HG03432 (cell line): Measurements from ENCODE around the gene SIRT5.

Experiments used
- ATAC-seq: cut with Tn5 transposase; IDR thresholded peaks from one replicate; pipeline ENCODE4 v1.9.1; 2021; ENCODE audit warnings: mild to moderate bottlenecking, moderate library complexity; ENCODE audit not compliant: unreplicated experiment

Gene SIRT5

GRCh38 chr6:13629459-13630116, 55.2 kb downstream of the SIRT5 start:
- no peak for ATAC-seq

- no peak for ATAC-seq
Measured at GRCh38 chr6:13630499-13630898, 56.1 kb downstream of the SIRT5 start.

GRCh38 chr6:13633343-13633742, 58.9 kb downstream of the SIRT5 start:
- no peak for ATAC-seq

- ATAC-seq = no peak
Measured at GRCh38 chr6:13635948-13636658, 61.7 kb downstream of the SIRT5 start.

- ATAC-seq = no peak
Measured at GRCh38 chr6:13638014-13638413, 63.6 kb downstream of the SIRT5 start.

GRCh38 chr6:13638626-13639025, 64.2 kb downstream of the SIRT5 start:
- ATAC-seq = no peak

- ATAC-seq = no peak
Measured at GRCh38 chr6:13641315-13641714, 66.9 kb downstream of the SIRT5 start.

GRCh38 chr6:13643125-13643524, 68.7 kb downstream of the SIRT5 start:
- ATAC-seq = no peak

- ATAC-seq = no peak
Measured at GRCh38 chr6:13648850-13649249, 74.4 kb downstream of the SIRT5 start.

GRCh38 chr6:13649393-13649792, 75.0 kb downstream of the SIRT5 start:
- ATAC-seq = no peak

GRCh38 chr6:13653296-13653695, 78.9 kb downstream of the SIRT5 start:
- no peak for ATAC-seq

- ATAC-seq = no peak
Measured at GRCh38 chr6:13654496-13654895, 80.1 kb downstream of the SIRT5 start.

GRCh38 chr6:13655700-13656099, 81.3 kb downstream of the SIRT5 start:
- ATAC-seq = no peak

- no peak for ATAC-seq
Measured at GRCh38 chr6:13660273-13660672, 85.9 kb downstream of the SIRT5 start.

- no peak for ATAC-seq
Measured at GRCh38 chr6:13660893-13661292, 86.5 kb downstream of the SIRT5 start.

GRCh38 chr6:13661647-13662046, 87.2 kb downstream of the SIRT5 start:
- ATAC-seq = no peak

- ATAC-seq = no peak
Measured at GRCh38 chr6:13662651-13663334, 88.4 kb downstream of the SIRT5 start.

- no peak for ATAC-seq
Measured at GRCh38 chr6:13663986-13664385, 89.6 kb downstream of the SIRT5 start.
